Stimulated activated CD8-positive, alpha-beta memory T cell treated with anti-CD3 and anti-CD28 coated beads, Interleukin-15, amount 100 ng/mL, for 24 hours (primary cell): ENCODE results near the gene FRYL.

Experiments
- DNase-seq: peaks from one replicate; pipeline ENCODE4 v3.0.0-alpha.2; 2020; ENCODE audit warnings: low read depth

FRYL gene

GRCh38 chr4:48553720-48554119, 226.4 kb downstream of the FRYL start:
- DNase-seq, result no peak

- no peak for DNase-seq
These were observed 233.7 kb downstream of the FRYL start for GRCh38 chr4:48546336-48546735.

- DNase-seq, result no peak
These were observed 236.3 kb downstream of the FRYL start for GRCh38 chr4:48543796-48544195.

- DNase-seq, result no peak
These were observed 237.2 kb downstream of the FRYL start for GRCh38 chr4:48542888-48543287.

- DNase-seq, result no peak
These were observed 240.5 kb downstream of the FRYL start for GRCh38 chr4:48539597-48539996.

- DNase-seq, result no peak
These were observed 241.7 kb downstream of the FRYL start for GRCh38 chr4:48538358-48538757.

- no peak for DNase-seq
These were observed 253.7 kb downstream of the FRYL start for GRCh38 chr4:48526406-48526805.

- no peak for DNase-seq
These were observed 261.9 kb downstream of the FRYL start for GRCh38 chr4:48518143-48518542.

GRCh38 chr4:48509543-48509942, 270.5 kb downstream of the FRYL start:
- no peak for DNase-seq

GRCh38 chr4:48506716-48507115, 273.4 kb downstream of the FRYL start:
- no peak for DNase-seq

GRCh38 chr4:48504352-48504751, 275.7 kb downstream of the FRYL start:
- no peak for DNase-seq

- no peak for DNase-seq
These were observed 276.1 kb downstream of the FRYL start for GRCh38 chr4:48504026-48504330.

GRCh38 chr4:48503233-48504025, 276.6 kb downstream of the FRYL start:
- no peak for DNase-seq

- no peak for DNase-seq
These were observed 280.5 kb downstream of the FRYL start for GRCh38 chr4:48499551-48500066.

GRCh38 chr4:48498895-48499294, 281.2 kb downstream of the FRYL start:
- no peak for DNase-seq

- no peak for DNase-seq
These were observed 284.1 kb downstream of the FRYL start for GRCh38 chr4:48495941-48496340.

- DNase-seq, result no peak
These were observed 286.5 kb downstream of the FRYL start for GRCh38 chr4:48493452-48494100.

GRCh38 chr4:48491514-48492176, 288.4 kb downstream of the FRYL start:
- no peak for DNase-seq

GRCh38 chr4:48490680-48491513, 289.2 kb downstream of the FRYL start:
- no peak for DNase-seq

- DNase-seq, result no peak
These were observed 289.9 kb downstream of the FRYL start, which contains the start of gene ZAR1 for GRCh38 chr4:48490012-48490679. Gene ZAR1 (plus strand): TSS chr4:48490252. CDS start chr4:48490292, 40 bp downstream.

GRCh38 chr4:48489683-48490011, 290.4 kb downstream of the FRYL start:
- DNase-seq, result no peak
